ENCODE data around the gene ZNF629.

- TF ChIP-seq CTCF (conservative IDR thresholded peaks at IDR 0.05; ENCODE audit: low read length) (no peak), EZH2phosphoT487 (IDR thresholded peaks at IDR 0.05; ENCODE audit: borderline replicate concordance, low read depth, low read length) (no peak)
These were observed 11.4 kb downstream of the ZNF629 start for GRCh38 chr16:30775392-30776188.

All from OCI-LY7 (cell line).